Measurements from ENCODE around the gene CPTP.

The CPTP gene

GRCh38 chr1:1371746-1372711 lies 47.4 kb downstream of the CPTP start:
- peak; percentile 51 for DNase-seq
- in situ Hi-C loops (cut with HindIII; ENCODE audit: low pct_ligation_motif_present, low pct_unique_long_range_greater_than_20kb, low sequenced_read_pairs) = no loop called here

DNA sequence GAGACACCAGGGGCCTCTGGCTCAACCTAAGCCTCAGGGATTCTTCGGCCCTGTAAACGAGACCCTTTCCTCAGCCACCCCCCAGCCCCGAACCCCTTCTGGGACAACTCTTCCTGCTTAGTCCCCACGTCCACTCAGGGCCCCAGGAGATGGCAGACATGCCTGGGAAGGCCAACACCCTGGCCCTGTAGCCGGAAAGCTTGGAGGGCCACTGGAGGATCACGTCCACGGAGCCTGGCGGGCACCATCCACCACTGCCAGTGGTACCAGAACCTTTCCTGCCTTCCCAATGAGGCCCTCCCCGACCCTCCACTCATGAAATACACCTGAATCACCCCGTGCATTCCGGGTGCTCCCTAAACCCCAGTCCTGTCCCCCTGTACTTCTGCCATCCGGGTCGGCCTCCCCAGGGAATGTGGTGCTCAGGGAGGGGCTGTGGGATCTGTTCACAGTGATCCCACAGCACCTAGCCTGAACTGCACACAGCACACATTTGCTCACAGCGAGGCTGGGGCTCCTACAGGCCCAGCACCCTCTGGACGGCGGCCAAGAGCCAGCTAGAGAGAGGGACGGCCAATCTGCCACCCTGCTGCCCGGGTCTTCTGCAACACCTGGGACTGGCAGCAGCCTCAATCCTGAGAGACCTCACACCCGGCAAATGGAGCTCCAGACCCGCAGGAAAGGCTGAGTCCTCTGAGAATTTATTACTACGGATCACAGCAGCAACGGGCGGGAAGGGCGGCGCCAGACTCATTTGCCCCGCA lies 48.6 kb downstream of the CPTP start:
- no peak for DNase-seq
- in situ Hi-C loops (cut with HindIII; ENCODE audit: low pct_ligation_motif_present, low pct_unique_long_range_greater_than_20kb, low sequenced_read_pairs) = no loop called here

DNA sequence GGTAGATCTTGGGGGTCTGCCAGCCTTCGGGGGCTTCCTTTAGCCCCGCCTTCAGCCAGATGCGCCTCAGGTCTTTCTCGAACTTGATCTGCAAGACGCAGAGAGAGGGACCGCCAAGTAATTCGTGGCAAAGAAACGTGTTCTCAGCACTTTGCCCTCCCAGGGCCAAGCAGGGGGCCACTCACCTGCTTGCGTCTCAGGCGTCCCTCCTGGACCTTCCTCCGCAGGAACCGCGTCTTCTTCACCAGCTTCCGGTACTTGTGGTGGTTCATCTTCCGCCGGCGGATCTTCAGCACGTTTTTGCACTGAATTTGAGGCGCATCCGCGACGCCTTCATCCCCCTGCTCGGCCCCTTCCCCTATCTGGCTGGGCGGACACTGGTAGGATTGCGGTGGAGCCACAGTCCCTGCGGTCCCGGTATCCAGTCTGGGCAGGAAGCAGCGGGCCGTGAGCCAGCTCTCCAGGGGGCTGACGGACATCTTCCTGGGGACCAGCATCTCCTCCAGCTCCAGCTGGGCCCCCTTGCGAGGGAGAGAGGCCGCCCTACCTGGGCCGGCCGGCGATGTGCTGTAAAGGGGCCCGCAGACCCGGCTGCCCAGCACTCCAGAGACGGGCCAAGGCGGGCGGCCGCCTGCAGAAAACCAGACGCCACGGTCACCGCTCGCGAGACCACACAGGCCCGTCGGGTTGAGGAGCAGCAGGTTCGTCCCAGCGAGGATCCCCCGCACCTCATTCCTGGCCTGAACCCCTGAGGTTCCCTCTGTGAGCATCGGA lies 49.4 kb downstream of the CPTP start:
- in situ Hi-C loops (cut with HindIII; ENCODE audit: low pct_ligation_motif_present, low pct_unique_long_range_greater_than_20kb, low sequenced_read_pairs) = no loop called here
- no peak for DNase-seq

DNA sequence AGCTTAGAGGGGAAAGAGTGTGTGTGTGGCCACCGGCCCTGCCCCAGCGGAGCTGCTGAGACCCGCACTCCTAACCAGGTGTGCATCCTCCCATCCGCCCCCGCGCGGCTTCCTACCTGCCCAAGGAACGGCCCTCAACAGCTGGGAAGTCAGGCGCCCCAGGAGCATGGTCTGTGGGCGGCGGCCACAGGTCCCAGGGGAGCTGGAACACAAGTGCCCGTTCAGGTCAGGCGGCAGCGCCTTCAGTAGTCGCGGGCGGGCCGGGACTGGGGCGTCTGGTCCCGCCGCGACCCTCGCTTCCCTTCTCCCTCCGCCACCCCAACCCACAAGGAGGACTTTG lies 50.0 kb downstream of the CPTP start:
- in situ Hi-C loops (cut with HindIII; ENCODE audit: low pct_ligation_motif_present, low pct_unique_long_range_greater_than_20kb, low sequenced_read_pairs) = no loop called here

DNA sequence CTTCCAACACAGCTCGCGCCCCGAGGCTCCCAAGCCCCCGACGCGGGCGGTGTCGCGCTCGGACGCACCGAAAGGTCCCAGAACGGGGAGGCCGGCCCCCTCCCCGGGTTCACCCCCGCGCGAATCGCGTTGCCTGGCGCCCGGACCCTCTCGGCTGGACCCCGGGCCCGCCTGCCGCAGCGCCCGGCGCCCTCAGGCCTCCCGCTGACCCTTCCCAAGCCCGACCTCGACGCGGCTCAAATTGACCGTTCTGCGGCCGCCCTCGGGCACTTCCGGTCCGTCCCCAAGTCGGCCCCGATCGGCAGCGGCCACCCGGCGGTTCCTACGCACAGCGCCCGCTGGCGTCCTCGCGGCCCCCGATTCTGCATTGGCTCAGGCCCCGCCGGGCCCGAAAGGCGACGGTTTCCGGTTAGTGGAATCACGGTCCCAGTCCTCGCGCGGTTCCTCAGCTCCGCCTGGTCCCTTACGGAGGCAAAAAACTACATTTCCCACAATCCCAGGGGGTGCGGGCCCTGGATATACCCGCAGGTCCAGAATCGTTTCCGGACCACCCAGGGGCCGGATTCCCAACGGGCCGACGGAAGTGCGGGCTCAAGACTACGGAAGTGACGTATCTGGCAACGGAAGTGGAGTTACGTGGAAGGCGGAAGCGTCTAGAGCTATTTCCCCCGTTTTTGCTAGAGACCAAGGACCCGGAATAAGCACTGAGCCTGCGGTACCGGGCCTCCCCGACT lies 50.5 kb downstream of the CPTP start, which contains the start of gene AURKAIP1:
TSS of gene AURKAIP1 (minus strand) at position 279 of the 734 bp plus-strand sequence. CDS start 451 bp downstream, outside the sequence.
- peak; percentile 99 for DNase-seq
- in situ Hi-C loops (cut with HindIII; ENCODE audit: low pct_ligation_motif_present, low pct_unique_long_range_greater_than_20kb, low sequenced_read_pairs) = no loop called here

More for the DNA sequence above, 50.0 kb downstream of the CPTP start:
- no peak for DNase-seq

DNA sequence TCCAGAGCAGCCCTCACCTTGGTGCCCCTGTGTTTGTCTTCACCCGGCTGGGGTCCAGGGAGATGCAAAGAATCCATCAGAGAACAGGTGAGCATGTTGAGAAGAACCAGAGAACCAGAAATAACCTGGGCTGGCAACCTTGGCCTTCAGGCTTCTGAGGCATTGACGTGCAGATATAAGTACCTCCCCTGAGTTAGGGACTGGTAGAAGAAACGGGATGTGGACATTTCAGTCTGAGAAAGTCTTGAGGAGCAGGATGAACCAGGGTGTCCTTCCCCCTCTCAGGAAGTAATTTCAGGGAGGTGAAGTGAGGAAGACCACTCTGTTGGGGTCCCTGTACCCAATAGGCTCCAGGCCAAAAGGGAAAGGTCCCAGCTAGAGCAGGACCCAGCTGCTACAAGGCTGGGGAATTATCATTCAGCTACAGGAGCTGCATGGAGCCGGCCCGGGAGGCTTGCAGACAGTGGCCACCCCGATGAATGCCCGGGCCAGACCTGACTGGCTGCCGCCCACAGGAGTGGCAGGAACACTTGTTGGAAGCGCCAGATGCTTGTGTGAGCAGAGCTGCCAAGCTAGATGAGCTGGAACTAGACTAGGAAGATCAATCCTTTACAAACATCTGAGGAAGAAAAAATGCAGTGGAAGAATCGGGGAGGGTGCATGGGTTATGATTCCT lies 52.1 kb downstream of the CPTP start:
- in situ Hi-C loops (cut with HindIII; ENCODE audit: low pct_ligation_motif_present, low pct_unique_long_range_greater_than_20kb, low sequenced_read_pairs) = no loop called here
- DNase-seq = no peak

GRCh38 chr1:1377540-1378205 lies 53.1 kb downstream of the CPTP start:
- in situ Hi-C loops (cut with HindIII; ENCODE audit: low pct_ligation_motif_present, low pct_unique_long_range_greater_than_20kb, low sequenced_read_pairs) = no loop called here
- no peak for DNase-seq
